HepG2 (cell line): ENCODE measurements around the gene CCM2. TPM values are rescaled to one million over a fixed set of nuclear protein-coding genes. Genes with fewer than 3 reads are reported as not detected.

ENCODE experiments used
- ATAC-seq: fragments of 200-7000 bp; cut with Tn5 transposase; 3 replicates; pipeline ENCODE4 v1.9.1; 2020; ENCODE audit warnings: mild to moderate bottlenecking, moderate library complexity
- BruUV-seq: library from RNA; stranded (reverse); fragments of 400-500 nt; replicated peaks from 2 replicates; lab custom pipeline; 2021; lab: Mats Ljungman, UMichigan
- CTCF ChIA-PET: fragments of 300-600 bp; formaldehyde crosslinking; extraction: SDS; loops from one replicate; lab custom pipeline; 2021; ENCODE audit warnings: low total read pairs, inconsistent platforms, low intra/inter-chr PET ratio; lab: Yijun Ruan, JAX
- POLR2A ChIA-PET: fragments of 350-600 bp; sonication (Branson Sonifier 250); formaldehyde crosslinking; loops from one replicate; lab custom pipeline; 2020; ENCODE audit warnings: antibody characterized with exemption, inconsistent platforms; lab: Yijun Ruan, JAX
- DNase-seq: peaks from one replicate; pipeline ENCODE4 v3.0.0-alpha.2; 2015; ENCODE audit warnings: low spot score
- FAIRE-seq: peaks from 3 replicates; lab custom pipeline; 2011; peaks lifted over from hg19 to GRCh38; lab: Jason Lieb, UNC
- H2AFZ ChIP-seq: one replicate; pipeline ENCODE4 v1.6.1; 2011; ENCODE audit warnings: low read length, inconsistent platforms
- H3K27ac ChIP-seq: fragments of 300-600 bp; 3 replicates; pipeline ENCODE4 v1.8.0; 2011; ENCODE audit warnings: mixed run types, mild to moderate bottlenecking, mixed read lengths, low read length, inconsistent platforms; ENCODE audit not compliant: insufficient read depth; ENCODE audit errors: extremely low read length
- H3K27me3 ChIP-seq, 2 experiments: fragments of 200-600 bp in 1 of 2; 2 replicates in 1 of 2; 3 replicates in 1 of 2; pipeline versions ENCODE4 v1.6.0 to v1.8.0; 2011; ENCODE audit warnings: low read length in 2 of 2, mild to moderate bottlenecking in 2 of 2, moderate library complexity in 2 of 2, inconsistent platforms in 1 of 2; ENCODE audit not compliant: insufficient read depth in 2 of 2, control insufficient read depth in 1 of 2
- H3K36me3 ChIP-seq, 2 experiments: fragments of 200-600 bp in 1 of 2; replicated peaks in 1 of 2; 2 replicates in 1 of 2; 3 replicates in 1 of 2; pipeline versions ENCODE4 v1.5.1 to v1.8.0; 2011; ENCODE audit warnings: low read length in 2 of 2, inconsistent platforms in 1 of 2; ENCODE audit not compliant: insufficient read depth in 2 of 2, control insufficient read depth in 1 of 2
- H3K4me1 ChIP-seq: 2 replicates; pipeline ENCODE4 v1.5.1; 2012; ENCODE audit warnings: low read length, inconsistent platforms; ENCODE audit not compliant: insufficient read depth
- H3K4me2 ChIP-seq: 2 replicates; pipeline ENCODE4 v1.6.0; 2011; ENCODE audit warnings: low read depth, low read length, inconsistent platforms
- H3K4me3 ChIP-seq, 3 experiments: fragments of 200-600 bp in 1 of 3; sonication (generic), shearing (Covaris generic) in 1 of 3; replicated peaks in 1 of 3; 2 replicates each; pipeline ENCODE4 v1.5.1; 2011 to 2016; ENCODE audit warnings: low read length in 3 of 3, inconsistent platforms in 2 of 3, low read depth in 2 of 3, mild to moderate bottlenecking in 2 of 3, control low read depth in 1 of 3, mixed read lengths in 1 of 3; ENCODE audit not compliant: insufficient read depth in 1 of 3
- H3K79me2 ChIP-seq: one replicate; pipeline ENCODE4 v1.6.1; 2011; ENCODE audit warnings: low read length, inconsistent platforms; ENCODE audit not compliant: insufficient read depth
- H3K9ac ChIP-seq: 2 replicates; pipeline ENCODE4 v1.6.0; 2011; ENCODE audit warnings: mild to moderate bottlenecking, low read depth, low read length, inconsistent platforms; ENCODE audit not compliant: insufficient read depth
- H3K9me3 ChIP-seq: 2 replicates; pipeline ENCODE4 v1.5.1; 2012; ENCODE audit warnings: mild to moderate bottlenecking, low read length
- H4K20me1 ChIP-seq: 2 replicates; pipeline ENCODE4 v1.6.0; 2011; ENCODE audit warnings: inconsistent platforms, mild to moderate bottlenecking, low read length, moderate library complexity; ENCODE audit not compliant: insufficient read depth
- GATAD1 ChIP-seq: IDR thresholded peaks from 2 replicates; pipeline ENCODE4 v1.6.1; 2016; ENCODE audit warnings: missing genetic modification reagents, missing compliant biosample characterization
- NAIF1 ChIP-seq: sonication (generic); formaldehyde crosslinking; IDR thresholded peaks from 2 replicates; pipeline ENCODE4 v1.5.0; 2020; ENCODE audit warnings: mild to moderate bottlenecking, missing genetic modification reagents, borderline replicate concordance
- NBN ChIP-seq: fragments of 450-650 bp; conservative IDR thresholded peaks from 2 replicates; pipeline ENCODE4 v1.6.1; 2017
- PCBP1 ChIP-seq: fragments of 200-400 bp; formaldehyde crosslinking; IDR thresholded peaks from 2 replicates; pipeline ENCODE4 v1.6.1; 2017; ENCODE audit warnings: mild to moderate bottlenecking, low read depth, low read length, borderline replicate concordance
- SETDB1 ChIP-seq: sonication (generic); formaldehyde crosslinking; IDR thresholded peaks from 2 replicates; pipeline ENCODE4 v1.5.1; 2020; ENCODE audit warnings: missing genetic modification reagents, mild to moderate bottlenecking, borderline replicate concordance
- ZNF318 ChIP-seq: sonication (generic); formaldehyde crosslinking; IDR thresholded peaks from 2 replicates; pipeline ENCODE4 v1.4.0; 2020; ENCODE audit warnings: mild to moderate bottlenecking, missing genetic modification reagents
- ZNF383 ChIP-seq: sonication (generic); formaldehyde crosslinking; IDR thresholded peaks from 2 replicates; pipeline ENCODE4 v1.4.0; 2020; ENCODE audit warnings: missing genetic modification reagents, mild to moderate bottlenecking, borderline replicate concordance
- ZNF570 ChIP-seq: sonication (generic); formaldehyde crosslinking; IDR thresholded peaks from 2 replicates; pipeline ENCODE4 v1.4.0; 2020; ENCODE audit warnings: mild to moderate bottlenecking, missing genetic modification reagents, borderline replicate concordance
- ZNF710 ChIP-seq: sonication (generic); formaldehyde crosslinking; IDR thresholded peaks from 2 replicates; pipeline ENCODE4 v1.5.0; 2020; ENCODE audit warnings: mild to moderate bottlenecking, missing genetic modification reagents, borderline replicate concordance
- ZNF773 ChIP-seq: sonication (generic); formaldehyde crosslinking; IDR thresholded peaks from 2 replicates; pipeline ENCODE4 v1.4.0; 2020; ENCODE audit warnings: missing genetic modification reagents, borderline replicate concordance
- WGBS: methylation state at CpG from one replicate; pipeline ENCODE4 v1.1.6; 2017; ENCODE audit warnings: low lambda C conversion rate; 5-methylcytosine and 5-hydroxymethylcytosine counted together
- in situ Hi-C: cut with HindIII; loops from 2 replicates; pipeline ENCODE4 v1.10.0; 2017; ENCODE audit warnings: low pct_unique_long_range_greater_than_20kb; ENCODE audit not compliant: extremely low pct_ligation_motif_present
- intact Hi-C: fragments of 100-400 bp; cut with micrococcal nuclease; formaldehyde crosslinking; loops from one replicate; pipeline ENCODE4 v1.10.0; 2022; ENCODE audit not compliant: unreplicated experiment
- polyA plus RNA-seq, 8 experiments: library from polyadenylated mRNA; depleted of rRNA in 3 of 8; stranded (reverse) in 7 of 8; unstranded in 1 of 8; fragments of >200 nt; fragmentation: Illumina TruSeq in 4 of 8; extraction: Trizol in 4 of 8; gene quantifications; 2 replicates each; pipeline versions ENCODE4 v1.2.1 to v1.2.3, GENCODE V29; 2011 to 2016; ENCODE audit warnings: low read depth in 4 of 8, missing spikeins in 1 of 8, mixed read lengths in 1 of 8; ENCODE audit not compliant: insufficient read depth in 1 of 8
- total RNA-seq, 5 experiments: library from RNA; depleted of rRNA; stranded (reverse); fragments of >200 nt; fragmentation: Illumina TruSeq; extraction: Trizol; gene quantifications; 2 replicates each; pipeline ENCODE4 v1.2.3, GENCODE V29; 2016; ENCODE audit warnings: low read depth in 1 of 5

Gene CCM2
- total and polyA plus RNA-seq, 2 of the 13 experiments (the other 11 are each of a cell fraction or from before 2014, with no cell fraction given) = 13.7 to 15.8 TPM

- H3K9me3 ChIP-seq = no peaks in the 10 kb centered on the region
- peaks cover 0 to 14% of the 10 kb centered on the region in 2 experiments; a peak in 3 of 5 replicates for H3K36me3 ChIP-seq
- no peak overlapping the region for H3K27ac ChIP-seq
- TF ChIP-seq NAIF1 (CRISPR knock-in tag) = no peak
- no peak for TF ChIP-seq ZNF383 (CRISPR knock-in tag)
- no peak for TF ChIP-seq ZNF318 (CRISPR knock-in tag)
- TF ChIP-seq ZNF773 (CRISPR knock-in tag) = no peak
- TF ChIP-seq GATAD1 (CRISPR knock-in tag) = no peak
- TF ChIP-seq ZNF710 (CRISPR knock-in tag) = no peak
- TF ChIP-seq NBN = no peak
- no peak for TF ChIP-seq PCBP1
- TF ChIP-seq SETDB1 (CRISPR knock-in tag) = no peak
- TF ChIP-seq ZNF570 (CRISPR knock-in tag) = no peak
- ChIA-PET CTCF (no interaction called here), POLR2A (no interaction called here)
- no peaks in the 10 kb centered on the region for H4K20me1 ChIP-seq
- no peak overlapping the region for H3K9ac ChIP-seq
- DNase-seq (no peak), FAIRE-seq (no peak), ATAC-seq (no peak)
- no peaks in the 10 kb centered on the region for H3K27me3 ChIP-seq
- no TSS peak for BruUV-seq
- whole genome bisulfite sequencing = 94% methylated on average over 3 of the region's 3 CpGs
- H2AFZ ChIP-seq = no peak overlapping the region
- no peaks in the 10 kb centered on the region for H3K79me2 ChIP-seq
- in situ Hi-C loops (no loop called here), intact Hi-C loops (no loop called here)
- no peak overlapping the region for H3K4me3 ChIP-seq
- H3K4me1 ChIP-seq = no peaks in the 10 kb centered on the region
- H3K4me2 ChIP-seq = no peak overlapping the region
These were observed 60.3 kb downstream of the CCM2 start for GRCh38 chr7:45060295-45060694.
